ENCODE measurements around the gene KIR3DL3.
"Not testable (repeated sequence)": the region's sequence is repeated elsewhere in the genome, so short reads cannot be mapped to it uniquely, and the experiment has no call there.

KIR3DL3 gene

GRCh38 chr19:54724142-54724541 lies at the start of gene KIR3DL3:
TSS of gene KIR3DL3 (plus strand) at chr19:54724442. CDS start at chr19:54724497, 55 bp downstream.
- no peak for DNase-seq

GRCh38 chr19:54676210-54676834 lies 47.9 kb upstream of the KIR3DL3 start:
- DNase-seq = peak; percentile 13

GRCh38 chr19:54677217-54677616 lies 47.0 kb upstream of the KIR3DL3 start:
- no peak for DNase-seq

GRCh38 chr19:54681596-54681995 lies 42.6 kb upstream of the KIR3DL3 start:
- DNase-seq = not testable (repeated sequence)

GRCh38 chr19:54682306-54682856 lies 41.9 kb upstream of the KIR3DL3 start:
- DNase-seq = no peak

GRCh38 chr19:54684527-54684926 lies 39.7 kb upstream of the KIR3DL3 start:
- DNase-seq = no peak

- no peak for DNase-seq
These were observed 32.5 kb upstream of the KIR3DL3 start for GRCh38 chr19:54691582-54692297.

GRCh38 chr19:54692298-54692615 lies 32.0 kb upstream of the KIR3DL3 start:
- no peak for DNase-seq

GRCh38 chr19:54694648-54695047 lies 29.6 kb upstream of the KIR3DL3 start:
- DNase-seq = no peak

GRCh38 chr19:54696117-54696548 lies 28.1 kb upstream of the KIR3DL3 start:
- DNase-seq = no peak

GRCh38 chr19:54696766-54697165 lies 27.5 kb upstream of the KIR3DL3 start:
- no peak for DNase-seq

GRCh38 chr19:54697716-54698115 lies 26.5 kb upstream of the KIR3DL3 start:
- DNase-seq = not testable (repeated sequence)

GRCh38 chr19:54704928-54705327 lies 19.3 kb upstream of the KIR3DL3 start:
- no peak for DNase-seq

GRCh38 chr19:54707962-54708361 lies 16.3 kb upstream of the KIR3DL3 start:
- DNase-seq = no peak

- no peak for DNase-seq
These were observed 15.5 kb upstream of the KIR3DL3 start for GRCh38 chr19:54708781-54709180.

GRCh38 chr19:54709212-54709948 lies 14.9 kb upstream of the KIR3DL3 start:
- no peak for DNase-seq

- DNase-seq = not testable (repeated sequence)
These were observed 14.3 kb upstream of the KIR3DL3 start for GRCh38 chr19:54709956-54710355.

- DNase-seq = no peak
These were observed 402 bp downstream of the KIR3DL3 start for GRCh38 chr19:54724644-54725043.

- DNase-seq = no peak
These were observed 1.1 kb downstream of the KIR3DL3 start for GRCh38 chr19:54725321-54725720.

GRCh38 chr19:54727562-54727961 lies 3.3 kb downstream of the KIR3DL3 start:
- DNase-seq = no peak

GRCh38 chr19:54728167-54728566 lies 3.9 kb downstream of the KIR3DL3 start:
- DNase-seq = no peak

GRCh38 chr19:54729416-54730188 lies 5.4 kb downstream of the KIR3DL3 start:
- DNase-seq = no peak

- no peak for DNase-seq
These were observed 6.9 kb downstream of the KIR3DL3 start for GRCh38 chr19:54731191-54731590.

All from HCEC 1CT (cell line).